DOHH2 (cell line): ENCODE results near the gene ADCK2.

Experiments used
- EZH2phosphoT487 ChIP-seq: fragments of 200-600 bp; sonication (generic); IDR thresholded peaks from 2 replicates; pipeline ENCODE4 v1.6.1; 2017; ENCODE audit warnings: borderline replicate concordance, mild to moderate bottlenecking, antibody characterized with exemption, low read length, moderate library complexity, mixed read lengths
- TF ChIP-seq, protein P1 (sequence below): fragments of 200-600 bp; sonication (generic); IDR thresholded peaks from one replicate; pipeline ENCODE4 v1.5.1; 2014; ENCODE audit warnings: antibody characterized with exemption, mild to moderate bottlenecking, low read depth, low read length; ENCODE audit not compliant: poor library complexity, severe bottlenecking

DNA sequence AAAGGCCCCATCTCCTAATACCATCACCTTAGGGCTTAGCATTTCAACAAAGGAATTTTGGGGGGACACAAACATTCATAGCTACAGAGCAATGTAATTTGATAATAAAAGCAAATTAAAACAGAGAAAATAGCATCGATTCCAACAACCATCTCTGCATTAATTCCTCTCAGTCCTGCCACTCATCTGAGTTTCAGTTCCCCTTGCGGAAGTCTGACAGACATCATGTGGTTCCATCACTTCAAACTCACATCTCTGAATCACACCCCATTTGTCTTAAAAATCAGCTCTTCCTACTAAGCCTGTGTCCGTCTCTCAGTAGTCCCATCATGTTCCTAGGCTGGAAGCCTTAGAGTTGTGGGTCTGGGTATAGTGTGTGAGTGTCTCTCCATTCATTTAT lies 3.6 kb downstream of the ADCK2 start:
- TF ChIP-seq, protein P1, sequence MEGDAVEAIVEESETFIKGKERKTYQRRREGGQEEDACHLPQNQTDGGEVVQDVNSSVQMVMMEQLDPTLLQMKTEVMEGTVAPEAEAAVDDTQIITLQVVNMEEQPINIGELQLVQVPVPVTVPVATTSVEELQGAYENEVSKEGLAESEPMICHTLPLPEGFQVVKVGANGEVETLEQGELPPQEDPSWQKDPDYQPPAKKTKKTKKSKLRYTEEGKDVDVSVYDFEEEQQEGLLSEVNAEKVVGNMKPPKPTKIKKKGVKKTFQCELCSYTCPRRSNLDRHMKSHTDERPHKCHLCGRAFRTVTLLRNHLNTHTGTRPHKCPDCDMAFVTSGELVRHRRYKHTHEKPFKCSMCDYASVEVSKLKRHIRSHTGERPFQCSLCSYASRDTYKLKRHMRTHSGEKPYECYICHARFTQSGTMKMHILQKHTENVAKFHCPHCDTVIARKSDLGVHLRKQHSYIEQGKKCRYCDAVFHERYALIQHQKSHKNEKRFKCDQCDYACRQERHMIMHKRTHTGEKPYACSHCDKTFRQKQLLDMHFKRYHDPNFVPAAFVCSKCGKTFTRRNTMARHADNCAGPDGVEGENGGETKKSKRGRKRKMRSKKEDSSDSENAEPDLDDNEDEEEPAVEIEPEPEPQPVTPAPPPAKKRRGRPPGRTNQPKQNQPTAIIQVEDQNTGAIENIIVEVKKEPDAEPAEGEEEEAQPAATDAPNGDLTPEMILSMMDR: no peak
- TF ChIP-seq EZH2phosphoT487: no peak
